Measurements from ENCODE around the gene MCM7.

The MCM7 gene

GRCh38 chr7:100122067-100122466, 20.9 kb upstream of the MCM7 start:
- no peak for DNase-seq

- no peak for DNase-seq
Measured at GRCh38 chr7:100120733-100121036, 19.5 kb upstream of the MCM7 start.

GRCh38 chr7:100119970-100120732, 19.0 kb upstream of the MCM7 start:
- DNase-seq = no peak

- peak; percentile 86 for DNase-seq
Measured at GRCh38 chr7:100119072-100119969, 18.1 kb upstream of the MCM7 start, which contains the start of the genes CNPY4 and TAF6. Gene CNPY4 (plus strand): TSS chr7:100119634. CDS start chr7:100119745, 111 bp downstream. Gene TAF6 (minus strand): TSS chr7:100119358. CDS start chr7:100114209, 5,149 bp downstream.

- DNase-seq = no peak
Measured at GRCh38 chr7:100118388-100119071, 17.3 kb upstream of the MCM7 start.

- no peak for DNase-seq
Measured at GRCh38 chr7:100115026-100115425, 13.8 kb upstream of the MCM7 start.

- no peak for DNase-seq
Measured at GRCh38 chr7:100111914-100112313, 10.7 kb upstream of the MCM7 start.

GRCh38 chr7:100111156-100111555, 10.0 kb upstream of the MCM7 start:
- DNase-seq = no peak

GRCh38 chr7:100109521-100110163, 8.4 kb upstream of the MCM7 start:
- DNase-seq = no peak

GRCh38 chr7:100107890-100108289, 6.7 kb upstream of the MCM7 start:
- no peak for DNase-seq

- no peak for DNase-seq
Measured at GRCh38 chr7:100107125-100107737, 6.0 kb upstream of the MCM7 start.

- no peak for DNase-seq
Measured at GRCh38 chr7:100106633-100107032, 5.4 kb upstream of the MCM7 start.

GRCh38 chr7:100105534-100105933, 4.3 kb upstream of the MCM7 start:
- no peak for DNase-seq

- no peak for DNase-seq
Measured at GRCh38 chr7:100102950-100103840, 2.0 kb upstream of the MCM7 start.

- DNase-seq = peak; percentile 85
Measured at GRCh38 chr7:100100420-100101015, 679 bp downstream of the MCM7 start.

GRCh38 chr7:100099452-100099851, 1.7 kb downstream of the MCM7 start:
- DNase-seq = no peak

- DNase-seq = no peak
Measured at GRCh38 chr7:100098913-100099312, 2.3 kb downstream of the MCM7 start.

GRCh38 chr7:100095704-100096103, 5.5 kb downstream of the MCM7 start:
- no peak for DNase-seq

- no peak for DNase-seq
Measured at GRCh38 chr7:100095289-100095688, 5.9 kb downstream of the MCM7 start.

- DNase-seq = no peak
Measured at GRCh38 chr7:100093925-100094486, 7.2 kb downstream of the MCM7 start.

- no peak for DNase-seq
Measured at GRCh38 chr7:100093498-100093897, 7.7 kb downstream of the MCM7 start.
